GM19099 (cell line): ENCODE data around the gene SEC31A.
A peak's percentile ranks its signal among the peaks of the same experiment; 100 is the strongest.

Source experiments
- POLR2A ChIP-seq: IDR thresholded peaks from 3 replicates; pipeline ENCODE4 v1.6.1; 2011; ENCODE audit warnings: low read depth; ENCODE audit not compliant: insufficient read length; ENCODE audit errors: extremely low read depth

Gene SEC31A

GRCh38 chr4:82890901-82891706 lies at the start of gene SEC31A:
Gene SEC31A (minus strand): TSS chr4:82891153. CDS start chr4:82881936, 9,217 bp downstream.
- peak; percentile 94 for TF ChIP-seq POLR2A

GRCh38 chr4:82939414-82939813 lies 48.5 kb upstream of the SEC31A start:
- TF ChIP-seq POLR2A = no peak

GRCh38 chr4:82934441-82934840 lies 43.5 kb upstream of the SEC31A start:
- TF ChIP-seq POLR2A = no peak

GRCh38 chr4:82930848-82931755 lies 40.1 kb upstream of the SEC31A start:
- TF ChIP-seq POLR2A = no peak

- no peak for TF ChIP-seq POLR2A
These were observed 30.8 kb upstream of the SEC31A start for GRCh38 chr4:82921795-82922194.

- TF ChIP-seq POLR2A = no peak
These were observed 28.4 kb upstream of the SEC31A start for GRCh38 chr4:82919386-82919785.

- no peak for TF ChIP-seq POLR2A
These were observed 27.1 kb upstream of the SEC31A start for GRCh38 chr4:82918091-82918490.

- TF ChIP-seq POLR2A = no peak
These were observed 22.4 kb upstream of the SEC31A start for GRCh38 chr4:82913305-82913704.

GRCh38 chr4:82909326-82909725 lies 18.4 kb upstream of the SEC31A start:
- no peak for TF ChIP-seq POLR2A

- TF ChIP-seq POLR2A = no peak
These were observed 15.5 kb upstream of the SEC31A start for GRCh38 chr4:82906469-82906868.

- TF ChIP-seq POLR2A = no peak
These were observed 14.3 kb upstream of the SEC31A start for GRCh38 chr4:82905205-82905604.

- no peak for TF ChIP-seq POLR2A
These were observed 12.8 kb upstream of the SEC31A start for GRCh38 chr4:82903737-82904136.

GRCh38 chr4:82901183-82901718 lies 10.3 kb upstream of the SEC31A start:
- no peak for TF ChIP-seq POLR2A

- peak; percentile 74 for TF ChIP-seq POLR2A
These were observed 9.6 kb upstream of the SEC31A start, which contains the start of gene THAP9 for GRCh38 chr4:82900411-82901182. Gene THAP9 (plus strand): TSS chr4:82900735. CDS start chr4:82900803, 68 bp downstream.

GRCh38 chr4:82900066-82900410 lies 9.1 kb upstream of the SEC31A start:
- TF ChIP-seq POLR2A = no peak
